Measurements from ENCODE around the gene LARGE1. TPM values are rescaled to one million over a fixed set of nuclear protein-coding genes. Genes with fewer than 3 reads are reported as not detected.
A peak's percentile ranks its signal among the peaks of the same experiment; 100 is the strongest.

LARGE1 gene
- total RNA-seq, 4 donors from 2014 or later: 78.1 to 156 (median 104) TPM

DNA sequence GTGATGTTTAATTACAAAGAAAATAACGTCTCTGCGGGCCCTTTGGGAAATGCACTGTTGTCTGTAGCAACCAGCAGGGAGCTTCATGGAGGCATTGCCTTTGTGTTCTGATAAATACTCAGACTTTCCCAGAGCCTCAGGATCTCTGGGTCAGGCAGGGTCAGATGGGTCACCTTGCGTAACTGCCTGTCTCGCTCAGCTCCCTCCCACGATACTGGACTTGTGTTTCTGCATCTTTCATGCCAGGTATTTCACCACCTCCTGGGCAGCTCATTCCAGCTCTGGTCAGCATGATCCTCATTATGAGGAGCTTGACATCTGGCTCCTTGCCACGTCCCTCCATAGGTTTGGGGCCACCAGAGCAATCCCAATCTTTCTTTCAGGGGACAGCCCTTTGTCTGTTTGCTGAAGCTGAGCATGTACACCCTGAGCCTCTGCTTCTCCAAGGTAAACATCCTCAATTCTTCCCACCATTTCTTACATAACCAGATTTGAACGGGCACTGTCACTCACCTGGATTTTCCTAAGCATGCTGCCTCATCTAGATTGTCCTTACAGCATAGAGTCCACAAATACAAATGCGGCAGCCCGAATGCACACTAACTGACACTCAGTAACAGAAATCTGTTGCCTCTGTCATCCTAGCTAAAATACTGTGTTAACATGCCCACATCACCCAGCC is 162.3 kb downstream of the LARGE1 start:
- no peak for DNase-seq
- no peak for TF ChIP-seq POLR2A (IDR thresholded peaks at IDR 0.05)
- no peaks in the 10 kb centered on the region for H3K36me3 ChIP-seq
- H3K4me1 ChIP-seq: no peaks in the 10 kb centered on the region
- no peak overlapping the region for H3K4me3 ChIP-seq
- no peaks in the 10 kb centered on the region for H3K27me3 ChIP-seq
- H3K9me3 ChIP-seq: no peaks in the 10 kb centered on the region
- no peak overlapping the region for H3K27ac ChIP-seq

DNA sequence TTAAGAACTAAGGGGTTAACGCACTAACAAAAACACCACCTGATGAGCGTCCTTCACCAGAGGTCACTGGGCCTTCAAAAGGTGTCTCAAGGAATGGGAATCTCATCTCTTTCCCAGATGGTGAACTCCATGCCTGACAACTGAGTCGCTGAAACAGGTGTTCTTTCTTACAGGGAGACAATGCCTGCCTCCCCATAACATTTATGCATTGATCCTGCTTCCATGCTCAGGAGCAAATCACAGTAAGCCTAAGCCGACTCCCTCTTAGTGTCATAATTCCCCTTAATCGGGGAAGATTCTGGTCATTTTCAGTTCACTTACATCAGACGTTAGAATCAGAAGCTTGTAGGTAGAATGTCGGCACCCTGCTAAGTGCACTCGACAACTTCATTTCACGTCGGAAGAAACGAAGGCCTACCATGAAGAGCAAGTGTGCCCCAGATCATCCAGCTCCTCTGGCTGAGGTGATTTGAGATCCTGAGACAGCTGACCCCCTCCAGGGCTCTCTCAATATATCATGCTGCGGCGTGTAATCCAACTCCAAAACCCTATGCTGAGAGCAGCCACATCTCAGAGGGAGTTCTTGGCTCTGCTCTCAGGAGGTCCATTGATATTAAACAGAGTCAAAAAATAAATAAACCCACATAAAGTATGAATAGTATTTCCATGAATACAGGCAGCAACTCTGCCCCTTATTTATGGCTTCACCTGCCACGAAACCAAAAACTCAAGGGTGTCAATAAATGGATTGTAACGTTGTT is 163.1 kb downstream of the LARGE1 start:
- no peaks in the 10 kb centered on the region for H3K27me3 ChIP-seq
- no peaks in the 10 kb centered on the region for H3K4me1 ChIP-seq
- H3K36me3 ChIP-seq: no peaks in the 10 kb centered on the region

DNA sequence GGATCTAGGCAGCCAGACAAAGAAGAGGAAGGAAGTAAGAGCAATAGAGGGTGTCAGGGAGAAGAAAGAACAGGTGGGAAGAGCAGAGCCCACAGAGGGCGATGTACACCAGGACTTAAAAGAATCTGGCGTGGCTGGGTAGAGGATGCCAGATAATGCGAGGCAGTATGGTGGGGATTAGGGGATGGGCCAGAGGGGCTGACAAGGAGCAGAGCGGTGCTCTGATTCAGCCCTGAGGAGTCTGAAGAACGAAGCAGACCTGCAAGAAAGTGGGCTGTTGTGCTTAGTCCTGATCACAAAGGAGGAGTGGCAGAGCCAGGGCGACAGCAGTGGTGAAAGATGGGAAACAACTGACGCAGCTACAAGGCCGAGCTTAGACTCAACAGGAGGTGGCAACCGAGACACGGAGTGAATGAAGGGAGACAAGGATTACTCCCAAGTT is 163.7 kb downstream of the LARGE1 start:
- no peaks in the 10 kb centered on the region for H3K36me3 ChIP-seq
- H3K27me3 ChIP-seq: no peaks in the 10 kb centered on the region
- TF ChIP-seq, protein P1, sequence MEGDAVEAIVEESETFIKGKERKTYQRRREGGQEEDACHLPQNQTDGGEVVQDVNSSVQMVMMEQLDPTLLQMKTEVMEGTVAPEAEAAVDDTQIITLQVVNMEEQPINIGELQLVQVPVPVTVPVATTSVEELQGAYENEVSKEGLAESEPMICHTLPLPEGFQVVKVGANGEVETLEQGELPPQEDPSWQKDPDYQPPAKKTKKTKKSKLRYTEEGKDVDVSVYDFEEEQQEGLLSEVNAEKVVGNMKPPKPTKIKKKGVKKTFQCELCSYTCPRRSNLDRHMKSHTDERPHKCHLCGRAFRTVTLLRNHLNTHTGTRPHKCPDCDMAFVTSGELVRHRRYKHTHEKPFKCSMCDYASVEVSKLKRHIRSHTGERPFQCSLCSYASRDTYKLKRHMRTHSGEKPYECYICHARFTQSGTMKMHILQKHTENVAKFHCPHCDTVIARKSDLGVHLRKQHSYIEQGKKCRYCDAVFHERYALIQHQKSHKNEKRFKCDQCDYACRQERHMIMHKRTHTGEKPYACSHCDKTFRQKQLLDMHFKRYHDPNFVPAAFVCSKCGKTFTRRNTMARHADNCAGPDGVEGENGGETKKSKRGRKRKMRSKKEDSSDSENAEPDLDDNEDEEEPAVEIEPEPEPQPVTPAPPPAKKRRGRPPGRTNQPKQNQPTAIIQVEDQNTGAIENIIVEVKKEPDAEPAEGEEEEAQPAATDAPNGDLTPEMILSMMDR (IDR thresholded peaks at IDR 0.05): no peak
- TF ChIP-seq POLR2A (IDR thresholded peaks at IDR 0.05): no peak
- H3K27ac ChIP-seq: no peak overlapping the region
- no peaks in the 10 kb centered on the region for H3K9me3 ChIP-seq
- H3K4me3 ChIP-seq: no peak overlapping the region
- no peaks in the 10 kb centered on the region for H3K4me1 ChIP-seq
- no peak for DNase-seq

More for the DNA sequence above, 163.1 kb downstream of the LARGE1 start:
- H3K27ac ChIP-seq: no peak overlapping the region
- H3K4me3 ChIP-seq: no peak overlapping the region
- no peaks in the 10 kb centered on the region for H3K9me3 ChIP-seq
- TF ChIP-seq, protein P1 (IDR thresholded peaks at IDR 0.05): no peak
- TF ChIP-seq POLR2A (IDR thresholded peaks at IDR 0.05): no peak
- no peak for DNase-seq

DNA sequence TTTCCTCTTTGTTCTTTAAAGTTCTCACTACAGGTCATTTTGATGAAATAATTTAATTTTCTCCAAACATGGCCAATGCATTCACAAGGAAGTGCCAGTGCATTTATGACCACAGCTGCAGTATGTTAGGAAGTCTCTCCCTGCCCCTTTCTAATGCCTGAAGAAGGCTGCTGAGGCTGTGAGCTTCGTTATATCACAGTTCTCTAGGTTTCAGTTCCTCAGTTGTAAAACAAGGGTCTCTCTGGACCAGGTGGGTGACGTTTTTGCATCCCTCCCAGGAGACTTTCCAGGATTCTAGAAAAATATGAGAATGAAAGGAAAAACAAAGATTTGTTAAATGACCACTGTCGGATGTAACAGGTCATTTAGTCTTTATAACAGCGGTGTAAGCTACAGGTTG is 171.6 kb downstream of the LARGE1 start:
- H3K4me3 ChIP-seq: no peak overlapping the region
- DNase-seq: no peak
- H3K27ac ChIP-seq: no peak overlapping the region
- TF ChIP-seq, protein P1 (IDR thresholded peaks at IDR 0.05): no peak
- no peak for TF ChIP-seq POLR2A (IDR thresholded peaks at IDR 0.05)
- H3K4me1 ChIP-seq: peaks cover 0 to 16% (median 0%) of the 10 kb centered on the region in 4 donors
- no peaks in the 10 kb centered on the region for H3K36me3 ChIP-seq
- no peaks in the 10 kb centered on the region for H3K9me3 ChIP-seq
- no peaks in the 10 kb centered on the region for H3K27me3 ChIP-seq

DNA sequence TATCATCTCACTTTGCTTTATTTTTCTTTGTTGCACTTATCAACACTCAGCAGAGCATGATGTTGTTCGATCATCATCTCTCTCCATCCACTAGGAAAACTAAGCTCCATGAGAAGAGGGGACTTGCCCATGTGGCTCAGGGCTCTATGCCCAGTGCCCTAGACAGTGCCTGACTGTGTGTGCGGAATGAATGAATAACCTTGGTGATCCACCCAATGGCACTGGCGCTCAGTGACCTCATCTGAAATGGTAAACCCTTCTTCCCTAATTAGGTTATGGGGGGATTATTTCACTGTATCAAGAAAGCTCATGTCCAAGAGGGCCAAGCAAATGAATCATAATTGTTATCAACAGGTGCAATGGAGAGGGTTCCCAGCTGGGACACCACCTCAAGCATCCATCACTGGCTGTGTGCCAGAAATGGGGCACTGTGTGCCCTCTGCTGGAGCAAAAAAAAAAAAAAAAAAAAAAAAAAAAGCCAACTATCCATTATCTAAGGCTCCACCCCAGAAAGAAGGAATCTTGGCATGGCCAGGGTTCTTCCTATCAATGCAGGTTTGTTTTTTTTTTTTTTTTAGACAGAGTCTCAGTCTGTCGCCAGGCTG is 172.6 kb downstream of the LARGE1 start:
- H3K36me3 ChIP-seq: no peaks in the 10 kb centered on the region
- H3K4me3 ChIP-seq: no peak overlapping the region
- peaks cover 0 to 16% (median 0%) of the 10 kb centered on the region in 4 donors for H3K4me1 ChIP-seq
- peak overlapping the region in 2 of 4 donors; percentile 38 to 51 for H3K27ac ChIP-seq
- TF ChIP-seq POLR2A (IDR thresholded peaks at IDR 0.05): no peak
- TF ChIP-seq, protein P1 (IDR thresholded peaks at IDR 0.05): no peak
- DNase-seq: peak in 2 of 3 donors; percentile 65 to 74
- H3K9me3 ChIP-seq: no peaks in the 10 kb centered on the region
- H3K27me3 ChIP-seq: no peaks in the 10 kb centered on the region

DNA sequence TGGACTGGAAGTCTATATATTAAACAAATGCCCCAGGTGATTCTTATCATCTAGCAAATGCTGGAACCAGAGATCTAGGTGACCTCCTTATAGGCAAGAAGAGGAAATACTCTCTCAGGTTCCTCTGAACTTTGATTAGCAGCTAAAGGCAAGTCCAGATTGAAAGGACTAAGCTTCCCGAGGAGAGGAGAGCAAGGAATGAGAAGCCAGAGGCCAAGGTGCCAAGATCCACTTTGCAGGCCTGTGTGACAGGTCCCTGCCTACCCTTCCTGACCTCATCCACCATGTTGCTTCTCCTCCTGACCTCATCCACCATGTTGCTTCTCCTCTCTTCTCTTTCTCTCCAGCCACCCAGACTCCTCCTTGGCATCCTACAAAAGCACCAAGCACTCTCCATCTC is 173.2 kb downstream of the LARGE1 start:
- Histone ChIP-seq H3K4me1 (peaks cover 0 to 16% (median 0%) of the 10 kb centered on the region in 4 donors), H3K4me3 (no peak overlapping the region), H3K9me3 (no peaks in the 10 kb centered on the region), H3K27ac (peak overlapping the region in 2 of 4 donors; percentile 38 to 51), H3K36me3 (no peaks in the 10 kb centered on the region), H3K27me3 (no peaks in the 10 kb centered on the region)
- TF ChIP-seq, protein P1 (IDR thresholded peaks at IDR 0.05): no peak
- no peak for TF ChIP-seq POLR2A (IDR thresholded peaks at IDR 0.05)
- peak in 2 of 3 donors; percentile 50 to 52 for DNase-seq

All from Peyer's patch (tissue), 4 donors.